GM19324 (cell line): ENCODE data around the gene DNAH3.

Experiments
- ATAC-seq: cut with Tn5 transposase; IDR thresholded peaks from one replicate; pipeline ENCODE4 v1.9.1; 2021; ENCODE audit warnings: mild to moderate bottlenecking, moderate library complexity; ENCODE audit not compliant: unreplicated experiment, low FRiP score

Gene DNAH3

DNA sequence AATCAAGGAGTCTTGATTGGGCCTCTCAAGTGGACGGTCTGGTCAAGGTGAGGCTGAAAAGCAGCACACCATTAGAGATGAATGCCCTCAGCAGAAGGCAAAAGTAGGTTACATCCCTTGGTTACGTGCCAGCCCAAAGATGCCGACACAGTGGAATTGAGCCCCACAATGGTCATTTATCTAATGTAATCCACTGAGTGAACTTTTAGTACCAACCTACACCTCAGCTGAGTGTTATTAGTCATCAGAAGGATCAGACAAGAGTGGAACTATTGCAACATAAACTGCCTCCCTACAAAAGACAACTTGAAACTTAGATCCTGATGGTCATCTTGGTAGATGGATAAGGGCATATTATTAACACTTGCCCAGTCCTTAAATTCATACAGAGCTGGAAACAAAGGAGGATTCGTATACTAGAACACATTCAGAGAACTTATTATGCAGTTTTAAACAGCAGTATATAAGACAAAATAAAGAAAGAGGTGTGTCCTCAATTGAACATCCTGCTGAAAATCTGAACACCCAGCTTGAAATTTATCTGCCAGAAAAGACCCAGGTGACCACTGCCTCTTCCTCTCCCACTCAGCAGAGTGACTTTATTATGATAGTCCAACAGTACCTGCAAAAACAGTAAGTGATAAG, 253.3 kb downstream of the DNAH3 start:
- no peak for ATAC-seq

DNA sequence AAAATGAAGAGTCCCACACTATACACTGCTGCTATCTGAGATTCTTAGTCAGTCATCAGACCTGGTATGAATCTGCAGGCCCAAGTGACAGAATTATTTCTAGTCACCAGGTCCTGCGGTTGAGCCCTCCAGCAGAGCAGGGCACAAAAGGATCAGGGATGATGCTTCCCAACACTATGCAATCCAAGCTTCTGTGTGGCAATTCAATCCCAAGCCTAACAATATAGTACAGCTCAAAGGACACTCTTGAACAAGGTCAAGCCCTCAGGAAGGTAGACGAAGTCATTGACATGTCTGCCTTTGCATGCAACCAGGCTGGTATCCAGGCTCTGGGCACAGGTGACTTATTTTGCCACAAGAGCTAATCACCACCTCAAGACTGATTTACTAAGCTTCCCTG, 256.3 kb downstream of the DNAH3 start:
- ATAC-seq, result no peak

DNA sequence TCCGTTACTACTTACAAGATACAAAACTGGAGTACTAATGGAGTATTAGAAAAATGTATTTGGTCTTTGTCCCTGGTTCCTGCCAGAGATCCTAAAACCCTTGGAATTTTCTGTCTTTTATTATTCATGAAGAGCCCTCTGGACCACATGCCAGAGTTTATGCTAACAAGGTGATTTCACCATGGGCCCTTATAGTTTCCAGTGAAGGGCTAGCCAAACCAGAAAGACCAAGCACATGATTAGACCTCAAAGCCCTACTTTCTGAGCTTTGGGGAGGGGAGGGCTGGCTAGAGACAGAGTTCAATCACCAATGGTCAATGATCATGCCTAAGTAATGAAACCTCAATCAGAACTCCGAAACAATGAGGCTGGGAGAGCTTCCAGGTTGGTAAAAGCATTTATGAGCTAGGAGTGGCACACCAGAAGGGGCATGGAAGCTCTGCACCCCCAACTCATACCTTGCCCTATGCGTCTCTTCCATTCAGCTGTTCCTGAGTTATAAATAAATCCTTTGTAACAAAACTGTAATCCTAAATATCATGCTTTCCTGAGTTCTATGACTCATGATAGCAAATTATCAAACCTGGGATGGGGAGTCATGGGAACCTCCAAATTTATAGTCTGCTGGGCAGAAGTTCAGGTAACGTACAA, 260.9 kb downstream of the DNAH3 start:
- no peak for ATAC-seq

DNA sequence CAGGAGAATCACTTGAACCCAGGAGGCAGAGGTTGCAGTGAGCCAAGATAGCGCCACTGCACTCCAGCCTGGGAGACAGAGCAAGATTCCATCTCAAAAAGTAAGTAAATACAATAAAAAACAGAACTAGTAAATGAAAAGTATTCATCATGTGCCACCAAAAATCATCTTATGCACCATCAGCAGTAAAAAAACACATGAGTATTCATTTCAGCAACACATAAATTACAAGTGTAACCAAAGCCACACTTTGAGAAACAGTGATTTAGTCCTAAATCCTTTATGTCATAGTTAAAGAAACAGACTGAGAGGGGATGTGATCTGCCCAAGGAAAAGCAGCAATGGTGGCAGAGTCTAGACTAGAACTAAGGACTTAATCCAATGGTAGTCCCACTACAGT, 263.4 kb downstream of the DNAH3 start:
- no peak for ATAC-seq

DNA sequence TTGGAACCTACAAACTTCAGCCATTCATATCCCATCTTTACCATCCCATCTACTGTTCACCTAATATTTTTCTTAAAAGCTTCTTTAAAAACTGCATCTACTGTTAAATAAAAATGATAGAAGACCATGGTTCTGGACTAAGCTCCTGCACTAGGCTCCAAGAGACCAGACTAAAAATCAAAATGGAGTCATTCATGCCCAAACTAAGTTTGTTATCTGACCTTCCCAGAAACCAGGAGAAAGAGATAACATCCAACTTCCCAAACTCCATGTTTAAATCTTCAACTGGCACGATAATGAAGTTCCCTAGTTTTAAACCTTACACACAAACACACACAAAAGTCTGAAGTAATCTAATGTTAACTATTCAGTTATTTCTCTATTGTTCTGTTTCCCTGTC, 264.3 kb downstream of the DNAH3 start:
- ATAC-seq, result no peak

DNA sequence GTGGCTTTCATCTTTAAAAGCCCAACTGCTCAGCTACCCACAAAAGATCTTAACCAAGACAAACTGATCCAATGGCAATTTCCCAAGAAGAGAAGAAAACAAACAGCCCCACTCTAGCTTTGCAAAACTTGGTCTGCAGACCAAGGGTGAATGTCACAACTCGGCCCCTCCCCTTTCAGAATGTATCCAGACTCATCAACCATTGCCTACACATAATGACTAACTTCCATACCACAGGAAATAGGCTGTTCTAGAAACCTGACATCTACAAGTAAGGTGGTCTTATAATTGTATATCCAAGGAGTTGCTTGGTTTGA, 266.4 kb downstream of the DNAH3 start:
- ATAC-seq, result no peak

DNA sequence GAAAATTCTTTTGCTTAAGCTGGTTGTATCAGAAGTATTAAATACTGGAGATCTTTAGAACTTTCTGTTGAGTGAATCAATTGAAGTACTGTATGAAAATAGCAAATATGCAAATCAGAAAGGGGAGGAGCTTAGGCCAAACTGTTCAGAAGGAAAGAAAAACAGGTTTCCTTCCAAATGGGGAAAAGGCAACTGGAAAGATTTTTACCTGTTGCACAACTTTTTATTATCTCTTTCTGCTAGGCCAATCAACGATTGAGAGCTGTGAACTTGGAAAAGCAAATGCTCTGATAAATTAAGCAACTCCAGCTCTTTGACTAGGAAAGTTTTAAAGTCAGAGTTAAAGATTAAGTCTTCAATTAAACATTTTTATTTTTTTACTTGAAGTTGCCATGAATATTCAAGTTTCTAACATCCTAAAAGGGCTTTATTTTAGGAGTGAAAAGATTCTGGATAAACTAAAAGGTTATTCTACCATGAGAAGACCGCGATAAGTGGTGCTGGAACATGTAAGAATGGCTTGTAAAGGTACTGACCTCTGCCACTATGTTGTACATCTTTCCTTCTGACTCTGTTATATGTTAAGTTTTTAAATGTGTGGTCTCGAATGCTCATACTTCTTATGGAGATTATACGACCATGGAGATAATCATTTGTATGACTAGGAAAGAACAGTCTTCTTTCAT, 266.9 kb downstream of the DNAH3 start:
- ATAC-seq, result no peak
